Activated T-cell treated with anti-CD3 and anti-CD28 coated beads, Interleukin-2, amount 50 U/mL, for 1 hour (primary cell): ENCODE data around the gene MUC6.
"Not testable (repeated sequence)": the region's sequence is repeated elsewhere in the genome, so short reads cannot be mapped to it uniquely, and the experiment has no call there.

Source experiments
- DNase-seq: peaks from one replicate; pipeline ENCODE4 v3.0.0-alpha.2; 2020

Gene MUC6

GRCh38 chr11:1020211-1020905 lies 16.2 kb downstream of the MUC6 start:
- DNase-seq, result no peak

- DNase-seq, result no peak
Measured at GRCh38 chr11:1019321-1019910, 17.1 kb downstream of the MUC6 start.

- no peak for DNase-seq
Measured at GRCh38 chr11:1018091-1018490, 18.4 kb downstream of the MUC6 start.

GRCh38 chr11:1017269-1018005 lies 19.1 kb downstream of the MUC6 start:
- DNase-seq, result no peak

- not testable (repeated sequence) for DNase-seq
Measured at GRCh38 chr11:1016610-1017126, 19.9 kb downstream of the MUC6 start.

GRCh38 chr11:1015826-1016545 lies 20.5 kb downstream of the MUC6 start:
- no peak for DNase-seq

- DNase-seq, result no peak
Measured at GRCh38 chr11:1015064-1015463, 21.5 kb downstream of the MUC6 start.

- no peak for DNase-seq
Measured at GRCh38 chr11:1014276-1014675, 22.2 kb downstream of the MUC6 start.

- no peak for DNase-seq
Measured at GRCh38 chr11:1013631-1013935, 22.9 kb downstream of the MUC6 start.

GRCh38 chr11:1012740-1013630 lies 23.5 kb downstream of the MUC6 start:
- no peak for DNase-seq

- DNase-seq, result no peak
Measured at GRCh38 chr11:1012291-1012690, 24.2 kb downstream of the MUC6 start.

- DNase-seq, result no peak
Measured at GRCh38 chr11:1011320-1011698, 25.2 kb downstream of the MUC6 start.

GRCh38 chr11:1010551-1011319 lies 25.8 kb downstream of the MUC6 start:
- no peak for DNase-seq

- DNase-seq, result no peak
Measured at GRCh38 chr11:1009991-1010390, 26.5 kb downstream of the MUC6 start.

- DNase-seq, result no peak
Measured at GRCh38 chr11:1009371-1009770, 27.1 kb downstream of the MUC6 start.

GRCh38 chr11:1008803-1009145 lies 27.7 kb downstream of the MUC6 start:
- DNase-seq, result no peak

- DNase-seq, result no peak
Measured at GRCh38 chr11:1008001-1008802, 28.3 kb downstream of the MUC6 start.

- DNase-seq, result no peak
Measured at GRCh38 chr11:1007279-1007678, 29.2 kb downstream of the MUC6 start.

- DNase-seq, result no peak
Measured at GRCh38 chr11:1006762-1007161, 29.8 kb downstream of the MUC6 start.

GRCh38 chr11:1005928-1006327 lies 30.6 kb downstream of the MUC6 start:
- no peak for DNase-seq

- no peak for DNase-seq
Measured at GRCh38 chr11:1003159-1003558, 33.4 kb downstream of the MUC6 start.
